MM.1S (cell line): ENCODE data around the gene CCDC157.

ENCODE experiments used
- DNase-seq: peaks from one replicate; pipeline ENCODE4 v3.0.0-alpha.2; 2015
- H2AFZ ChIP-seq: fragments of 300-600 bp; sonication (generic); 2 replicates; pipeline ENCODE4 v1.6.0; 2016; ENCODE audit warnings: antibody characterized with exemption, low read length
- H3F3A ChIP-seq: fragments of 300-600 bp; sonication (generic); 2 replicates; pipeline ENCODE4 v1.6.1; 2016; ENCODE audit warnings: mild to moderate bottlenecking, antibody characterized with exemption, low read length, moderate library complexity, mixed read lengths; ENCODE audit not compliant: insufficient read depth
- H3K27ac ChIP-seq: fragments of 300-600 bp; sonication (generic); 2 replicates; pipeline ENCODE4 v1.5.1; 2016; ENCODE audit warnings: mild to moderate bottlenecking, low read length
- H3K27me3 ChIP-seq: fragments of 300-600 bp; sonication (generic); replicated peaks from 2 replicates; pipeline ENCODE4 v1.6.0; 2016; ENCODE audit warnings: low read length; ENCODE audit not compliant: insufficient read depth
- H3K36me3 ChIP-seq: fragments of 300-600 bp; sonication (generic); replicated peaks from 2 replicates; pipeline ENCODE4 v1.6.1; 2016; ENCODE audit warnings: mild to moderate bottlenecking, low read length, mixed read lengths; ENCODE audit not compliant: insufficient read depth
- H3K4me1 ChIP-seq: fragments of 300-600 bp; sonication (generic); 2 replicates; pipeline ENCODE4 v1.6.1; 2016; ENCODE audit warnings: low read length, mixed read lengths
- H3K4me2 ChIP-seq: fragments of 300-600 bp; sonication (generic); 2 replicates; pipeline ENCODE4 v1.6.0; 2016; ENCODE audit warnings: low read depth, low read length
- H3K4me3 ChIP-seq: fragments of 300-600 bp; sonication (generic); 2 replicates; pipeline ENCODE4 v1.5.1; 2016; ENCODE audit warnings: low read length, mixed read lengths
- H3K79me2 ChIP-seq: fragments of 300-600 bp; sonication (generic); 2 replicates; pipeline ENCODE4 v1.6.1; 2016; ENCODE audit warnings: mixed run types, low read length, mixed read lengths
- H3K9ac ChIP-seq: fragments of 300-600 bp; sonication (generic); 2 replicates; pipeline ENCODE4 v1.6.1; 2016; ENCODE audit warnings: low read length, mixed read lengths
- H3K9me2 ChIP-seq: fragments of 300-600 bp; sonication (generic); replicated peaks from 2 replicates; pipeline ENCODE4 v1.6.1; 2016; ENCODE audit warnings: mild to moderate bottlenecking, low read length, mixed read lengths; ENCODE audit not compliant: insufficient read depth
- H3K9me3 ChIP-seq: fragments of 300-600 bp; sonication (generic); replicated peaks from 2 replicates; pipeline ENCODE4 v1.6.1; 2016; ENCODE audit warnings: mild to moderate bottlenecking, low read length, mixed read lengths; ENCODE audit not compliant: insufficient read depth
- H4K20me1 ChIP-seq: fragments of 300-600 bp; sonication (generic); 2 replicates; pipeline ENCODE4 v1.6.1; 2016; ENCODE audit warnings: mild to moderate bottlenecking, low read length, moderate library complexity, mixed read lengths; ENCODE audit not compliant: insufficient read depth
- CTCF ChIP-seq: fragments of 300-600 bp; sonication (generic); IDR thresholded peaks from 2 replicates; pipeline ENCODE4 v1.5.1; 2016; ENCODE audit warnings: antibody characterized with exemption, low read length, mixed read lengths
- EZH2 ChIP-seq: fragments of 300-600 bp; sonication (generic); optimal IDR thresholded peaks from 2 replicates; pipeline ENCODE3; 2017; ENCODE audit warnings: low read depth, mild to moderate bottlenecking, antibody characterized with exemption, low read length, mixed read lengths
- EZH2phosphoT487 ChIP-seq: fragments of 300-600 bp; sonication (generic); IDR thresholded peaks from 2 replicates; pipeline ENCODE4 v1.6.1; 2018; ENCODE audit warnings: antibody characterized with exemption, low read length

CCDC157 gene

DNA sequence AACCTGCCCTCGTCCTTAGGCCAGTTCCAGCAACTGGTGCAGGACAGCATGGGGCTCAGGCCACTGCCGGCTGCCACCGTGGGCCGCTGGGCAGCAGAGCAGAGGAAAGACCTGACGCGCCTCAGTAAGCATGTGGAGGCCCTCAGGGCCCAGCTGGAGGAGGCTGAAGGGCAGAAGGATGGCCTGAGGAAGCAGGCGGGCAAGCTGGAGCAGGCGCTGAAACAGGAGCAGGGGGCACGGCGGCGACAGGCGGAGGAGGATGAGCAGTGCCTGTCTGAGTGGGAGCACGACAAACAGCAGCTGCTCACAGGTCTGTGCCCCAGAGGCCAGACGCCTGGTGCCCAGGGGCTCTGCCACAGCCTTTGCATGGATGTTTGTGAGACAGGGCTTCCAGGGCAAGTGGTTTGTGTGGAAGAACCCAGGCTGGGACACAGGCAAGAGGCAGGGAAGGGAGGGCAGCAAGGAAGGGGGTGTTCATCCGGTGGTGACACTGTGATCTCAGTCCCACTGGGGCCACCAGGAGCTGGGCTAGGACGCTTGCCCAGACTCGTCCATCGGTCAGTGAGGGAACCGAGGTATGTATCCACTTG, 13.9 kb downstream of the CCDC157 start:
- H3K27ac ChIP-seq: no peak overlapping the region
- H3K9ac ChIP-seq: no peak overlapping the region
- H3K9me2 ChIP-seq: no peaks in the 10 kb centered on the region
- no peaks in the 10 kb centered on the region for H3K27me3 ChIP-seq
- no peaks in the 10 kb centered on the region for H3K4me1 ChIP-seq
- no peak overlapping the region for H2AFZ ChIP-seq
- no peak overlapping the region for H3K4me3 ChIP-seq
- no peak for DNase-seq
- H4K20me1 ChIP-seq: no peaks in the 10 kb centered on the region
- TF ChIP-seq CTCF (no peak), EZH2 (no peak), EZH2phosphoT487 (no peak)
- no peaks in the 10 kb centered on the region for H3F3A ChIP-seq
- no peaks in the 10 kb centered on the region for H3K79me2 ChIP-seq
- no peaks in the 10 kb centered on the region for H3K9me3 ChIP-seq
- no peak overlapping the region for H3K4me2 ChIP-seq
- H3K36me3 ChIP-seq: no peaks in the 10 kb centered on the region

DNA sequence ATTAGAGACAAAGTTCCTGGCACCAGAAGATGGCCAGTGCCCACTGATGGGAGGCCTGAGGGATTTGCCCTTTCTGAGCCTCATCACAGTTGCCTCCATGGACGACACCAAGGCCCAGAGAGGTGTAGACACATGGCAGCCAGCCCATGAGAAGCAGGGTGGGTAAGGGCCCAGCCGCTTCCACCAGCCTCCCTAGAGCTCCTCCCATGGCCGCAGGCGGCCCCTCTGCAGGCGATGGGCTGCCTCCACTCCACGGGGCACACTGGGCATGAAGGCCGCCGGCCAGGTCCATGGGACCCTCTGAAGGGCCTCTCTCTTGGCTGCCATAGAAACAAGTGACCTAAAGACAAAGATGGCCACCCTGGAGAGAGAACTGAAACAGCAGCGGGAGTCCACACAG, 14.5 kb downstream of the CCDC157 start:
- Histone ChIP-seq H3K36me3 (no peaks in the 10 kb centered on the region), H2AFZ (no peak overlapping the region), H3K9me3 (no peaks in the 10 kb centered on the region), H3K27me3 (no peaks in the 10 kb centered on the region), H3K79me2 (no peaks in the 10 kb centered on the region), H3K4me2 (no peak overlapping the region), H3K27ac (no peak overlapping the region), H3K9ac (no peak overlapping the region), H3K9me2 (no peaks in the 10 kb centered on the region), H3K4me3 (no peak overlapping the region), H3F3A (no peaks in the 10 kb centered on the region), H3K4me1 (no peaks in the 10 kb centered on the region), H4K20me1 (no peaks in the 10 kb centered on the region)
- TF ChIP-seq EZH2phosphoT487 (no peak), EZH2 (no peak), CTCF (no peak)
- no peak for DNase-seq

GRCh38 chr22:30371981-30372380, 15.2 kb downstream of the CCDC157 start:
- Histone ChIP-seq H3K27me3 (no peaks in the 10 kb centered on the region), H3K79me2 (no peaks in the 10 kb centered on the region), H3K9ac (no peak overlapping the region), H3K9me3 (no peaks in the 10 kb centered on the region), H3K4me3 (no peak overlapping the region), H3K27ac (no peak overlapping the region), H3F3A (no peaks in the 10 kb centered on the region), H3K36me3 (no peaks in the 10 kb centered on the region), H3K9me2 (no peaks in the 10 kb centered on the region), H4K20me1 (no peaks in the 10 kb centered on the region), H3K4me1 (no peaks in the 10 kb centered on the region), H3K4me2 (no peak overlapping the region), H2AFZ (no peak overlapping the region)
- DNase-seq: no peak
- TF ChIP-seq CTCF (no peak), EZH2phosphoT487 (no peak), EZH2 (no peak)
